WERI-Rb-1 (cell line): ENCODE results near the gene MLPH.

ENCODE experiments used
- DNase-seq: peaks from one replicate; pipeline ENCODE4 v3.0.0-alpha.2; 2020
- H3K27ac ChIP-seq: fragments of 250-450 bp; sonication (Bioruptor Pico); 2 replicates; pipeline ENCODE4 v1.5.1; 2020; ENCODE audit warnings: mild to moderate bottlenecking, moderate library complexity
- H3K27me3 ChIP-seq: fragments of 250-450 bp; sonication (Bioruptor Pico); 2 replicates; pipeline ENCODE4 v1.5.1; 2021; ENCODE audit warnings: mild to moderate bottlenecking, low read depth, moderate library complexity; ENCODE audit not compliant: insufficient read depth, severe bottlenecking
- H3K36me3 ChIP-seq: fragments of 250-450 bp; sonication (Bioruptor Pico); 2 replicates; pipeline ENCODE4 v1.5.1; 2020; ENCODE audit warnings: mild to moderate bottlenecking, moderate library complexity
- H3K4me3 ChIP-seq: 2 replicates; pipeline ENCODE4 v1.5.1; 2011; ENCODE audit warnings: low read depth, mild to moderate bottlenecking, control low read depth, low read length
- H3K9me3 ChIP-seq: fragments of 250-450 bp; sonication (Bioruptor Pico); 2 replicates; pipeline ENCODE4 v1.5.1; 2021; ENCODE audit warnings: mild to moderate bottlenecking, moderate library complexity; ENCODE audit not compliant: severe bottlenecking
- CTCF ChIP-seq: IDR thresholded peaks from 2 replicates; pipeline ENCODE4 v1.5.1; 2011; ENCODE audit warnings: low read depth, mild to moderate bottlenecking, control low read depth, inconsistent platforms, low read length

The MLPH gene

GRCh38 chr2:237507512-237507911, 20.5 kb downstream of the MLPH start:
- Histone ChIP-seq H3K27me3 (peaks cover 94% of the 10 kb centered on the region), H3K36me3 (no peaks in the 10 kb centered on the region)

GRCh38 chr2:237508361-237508760, 21.3 kb downstream of the MLPH start:
- Histone ChIP-seq H3K4me3 (no peak overlapping the region), H3K27me3 (peaks cover 86% of the 10 kb centered on the region), H3K36me3 (no peaks in the 10 kb centered on the region), H3K27ac (no peak overlapping the region), H3K9me3 (no peaks in the 10 kb centered on the region)
- no peak for DNase-seq
- TF ChIP-seq CTCF, result no peak

More at GRCh38 chr2:237507512-237507911, 20.5 kb downstream of the MLPH start:
- DNase-seq, result no peak
- no peak for TF ChIP-seq CTCF
- Histone ChIP-seq H3K27ac (no peak overlapping the region), H3K4me3 (no peak overlapping the region), H3K9me3 (no peaks in the 10 kb centered on the region)

- no peak for DNase-seq
- no peak for TF ChIP-seq CTCF
- H3K36me3 ChIP-seq, result no peaks in the 10 kb centered on the region
Measured at GRCh38 chr2:237509151-237509550, 22.1 kb downstream of the MLPH start.

GRCh38 chr2:237509905-237510304, 22.9 kb downstream of the MLPH start:
- H3K36me3 ChIP-seq, result no peaks in the 10 kb centered on the region
- no peak overlapping the region for H3K4me3 ChIP-seq
- no peak for TF ChIP-seq CTCF
- no peak for DNase-seq
- no peak overlapping the region for H3K27ac ChIP-seq
- peaks cover 77% of the 10 kb centered on the region for H3K27me3 ChIP-seq
- H3K9me3 ChIP-seq, result no peaks in the 10 kb centered on the region

More at GRCh38 chr2:237509151-237509550, 22.1 kb downstream of the MLPH start:
- Histone ChIP-seq H3K27ac (no peak overlapping the region), H3K9me3 (no peaks in the 10 kb centered on the region), H3K27me3 (peaks cover 78% of the 10 kb centered on the region), H3K4me3 (no peak overlapping the region)

GRCh38 chr2:237510502-237511217, 23.6 kb downstream of the MLPH start:
- no peak for DNase-seq
- no peak for TF ChIP-seq CTCF
- Histone ChIP-seq H3K36me3 (no peaks in the 10 kb centered on the region), H3K4me3 (no peak overlapping the region), H3K9me3 (no peaks in the 10 kb centered on the region), H3K27ac (no peak overlapping the region), H3K27me3 (peaks cover 76% of the 10 kb centered on the region)

GRCh38 chr2:237511433-237511832, 24.4 kb downstream of the MLPH start:
- H3K36me3 ChIP-seq, result no peaks in the 10 kb centered on the region
- no peak for TF ChIP-seq CTCF
- no peak overlapping the region for H3K27ac ChIP-seq
- H3K27me3 ChIP-seq, result peaks cover 76% of the 10 kb centered on the region
- H3K4me3 ChIP-seq, result no peak overlapping the region
- DNase-seq, result no peak
- no peaks in the 10 kb centered on the region for H3K9me3 ChIP-seq
